Measurements from ENCODE around the gene PRLR. TPM values are rescaled to one million over a fixed set of nuclear protein-coding genes. Genes with fewer than 3 reads are reported as not detected.

The PRLR gene
- total RNA-seq, 1 donor from 2014 or later = 1.6 TPM

GRCh38 chr5:35131723-35132122 lies 98.6 kb downstream of the PRLR start:
- Histone ChIP-seq H3K4me1 (no peaks in the 10 kb centered on the region), H3K27me3 (no peaks in the 10 kb centered on the region), H3K27ac (no peak overlapping the region), H3K9me3 (no peaks in the 10 kb centered on the region), H3K4me3 (no peak overlapping the region), H3K36me3 (no peaks in the 10 kb centered on the region)
- DNase-seq (no peak), ATAC-seq (no peak)
- intact Hi-C loops (cut with DNase I) = no loop called here
- TF ChIP-seq, protein P1, sequence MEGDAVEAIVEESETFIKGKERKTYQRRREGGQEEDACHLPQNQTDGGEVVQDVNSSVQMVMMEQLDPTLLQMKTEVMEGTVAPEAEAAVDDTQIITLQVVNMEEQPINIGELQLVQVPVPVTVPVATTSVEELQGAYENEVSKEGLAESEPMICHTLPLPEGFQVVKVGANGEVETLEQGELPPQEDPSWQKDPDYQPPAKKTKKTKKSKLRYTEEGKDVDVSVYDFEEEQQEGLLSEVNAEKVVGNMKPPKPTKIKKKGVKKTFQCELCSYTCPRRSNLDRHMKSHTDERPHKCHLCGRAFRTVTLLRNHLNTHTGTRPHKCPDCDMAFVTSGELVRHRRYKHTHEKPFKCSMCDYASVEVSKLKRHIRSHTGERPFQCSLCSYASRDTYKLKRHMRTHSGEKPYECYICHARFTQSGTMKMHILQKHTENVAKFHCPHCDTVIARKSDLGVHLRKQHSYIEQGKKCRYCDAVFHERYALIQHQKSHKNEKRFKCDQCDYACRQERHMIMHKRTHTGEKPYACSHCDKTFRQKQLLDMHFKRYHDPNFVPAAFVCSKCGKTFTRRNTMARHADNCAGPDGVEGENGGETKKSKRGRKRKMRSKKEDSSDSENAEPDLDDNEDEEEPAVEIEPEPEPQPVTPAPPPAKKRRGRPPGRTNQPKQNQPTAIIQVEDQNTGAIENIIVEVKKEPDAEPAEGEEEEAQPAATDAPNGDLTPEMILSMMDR (IDR thresholded peaks at IDR 0.05) = no peak

DNA sequence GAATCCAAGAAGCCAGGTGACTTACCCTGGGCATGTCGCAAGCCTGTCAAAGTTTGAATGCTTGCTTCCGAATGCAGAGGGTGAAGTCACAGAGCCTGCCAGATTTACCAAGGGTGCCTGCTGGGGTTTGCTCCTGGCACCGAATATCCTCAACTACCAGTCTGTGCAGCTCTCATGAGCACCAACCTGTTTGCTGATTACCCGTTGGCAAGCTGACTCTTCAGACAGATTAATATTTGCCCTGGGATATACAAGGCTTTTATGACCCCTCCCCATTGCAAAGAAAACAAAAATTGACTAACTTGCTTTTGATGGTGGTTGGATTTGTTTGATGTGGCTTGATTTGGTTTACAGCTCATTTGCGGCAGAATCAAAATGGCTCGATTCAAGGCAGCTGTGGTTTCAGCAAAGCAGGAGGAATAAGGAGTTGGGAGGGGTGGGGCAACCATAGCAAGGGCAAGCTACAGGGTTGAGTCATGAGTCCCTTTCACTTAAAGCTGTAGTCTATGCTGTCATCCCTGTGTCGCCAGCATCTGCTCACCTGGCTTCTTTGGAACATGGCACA lies 100.3 kb downstream of the PRLR start:
- intact Hi-C loops (cut with DNase I) = no loop called here
- no peak overlapping the region for H3K27ac ChIP-seq
- DNase-seq (no peak), ATAC-seq (peak; percentile 77)
- TF ChIP-seq, protein P1 (IDR thresholded peaks at IDR 0.05) = no peak
- H3K4me1 ChIP-seq = no peaks in the 10 kb centered on the region
- H3K9me3 ChIP-seq = no peaks in the 10 kb centered on the region
- no peak overlapping the region for H3K4me3 ChIP-seq
- H3K36me3 ChIP-seq = no peaks in the 10 kb centered on the region
- H3K27me3 ChIP-seq = no peaks in the 10 kb centered on the region

GRCh38 chr5:35129276-35129675 lies 101.0 kb downstream of the PRLR start:
- Histone ChIP-seq H3K27me3 (no peaks in the 10 kb centered on the region), H3K4me1 (no peaks in the 10 kb centered on the region), H3K27ac (no peak overlapping the region), H3K4me3 (no peak overlapping the region), H3K9me3 (no peaks in the 10 kb centered on the region), H3K36me3 (no peaks in the 10 kb centered on the region)
- DNase-seq (no peak), ATAC-seq (no peak)
- TF ChIP-seq, protein P1 (IDR thresholded peaks at IDR 0.05) = no peak
- intact Hi-C loops (cut with DNase I) = no loop called here

DNA sequence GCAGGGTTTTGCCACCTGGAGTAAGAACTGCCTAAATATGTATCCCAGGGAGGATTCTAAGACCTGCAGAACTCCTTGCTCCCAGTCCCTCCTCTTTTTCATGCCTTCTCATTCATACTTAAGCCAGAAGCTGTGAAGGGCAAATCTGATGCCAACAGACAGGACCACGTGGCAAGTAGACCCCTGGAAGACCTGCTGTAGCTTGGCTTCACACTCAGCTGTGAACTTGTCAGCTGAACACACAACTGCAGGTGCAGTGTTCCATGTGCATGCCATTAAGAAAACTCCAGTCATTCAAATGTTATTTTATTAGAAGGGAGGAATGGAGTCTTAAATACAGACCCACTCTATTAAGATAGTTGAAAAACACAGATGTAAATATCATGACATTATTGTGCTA lies 103.3 kb downstream of the PRLR start:
- DNase-seq (no peak), ATAC-seq (no peak)
- H3K27ac ChIP-seq = no peak overlapping the region
- intact Hi-C loops (cut with DNase I) = no loop called here
- no peak overlapping the region for H3K4me3 ChIP-seq
- H3K27me3 ChIP-seq = no peaks in the 10 kb centered on the region
- no peaks in the 10 kb centered on the region for H3K9me3 ChIP-seq
- TF ChIP-seq, protein P1 (IDR thresholded peaks at IDR 0.05) = no peak
- no peaks in the 10 kb centered on the region for H3K36me3 ChIP-seq
- no peaks in the 10 kb centered on the region for H3K4me1 ChIP-seq

GRCh38 chr5:35125746-35126145 lies 104.5 kb downstream of the PRLR start:
- TF ChIP-seq, protein P1 (IDR thresholded peaks at IDR 0.05) = no peak
- intact Hi-C loops (cut with DNase I) = no loop called here
- no peak for ATAC-seq

DNA sequence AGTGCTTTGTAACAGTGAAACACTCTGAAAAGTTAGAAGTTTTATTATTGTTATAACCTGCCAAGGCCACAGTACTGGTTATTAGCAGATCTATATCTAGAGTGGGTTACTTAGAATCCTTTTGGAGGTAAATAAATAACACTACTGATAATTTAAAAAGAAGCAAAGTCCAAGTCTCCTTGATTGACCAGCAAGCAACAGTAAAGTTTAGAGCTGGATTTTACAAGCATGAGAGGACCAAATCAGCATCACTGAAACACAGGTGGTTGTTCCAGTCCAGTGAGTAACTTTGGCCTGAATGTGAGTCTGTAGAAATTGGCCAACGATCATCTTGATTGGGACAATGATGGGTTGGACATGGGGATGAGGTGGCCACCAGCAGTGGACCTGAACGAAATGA lies 105.4 kb downstream of the PRLR start:
- no peak overlapping the region for H3K27ac ChIP-seq
- no peaks in the 10 kb centered on the region for H3K27me3 ChIP-seq
- ATAC-seq = no peak
- H3K9me3 ChIP-seq = no peaks in the 10 kb centered on the region
- H3K36me3 ChIP-seq = no peaks in the 10 kb centered on the region
- TF ChIP-seq, protein P1 (IDR thresholded peaks at IDR 0.05) = no peak
- intact Hi-C loops (cut with DNase I) = no loop called here
- no peaks in the 10 kb centered on the region for H3K4me1 ChIP-seq
- H3K4me3 ChIP-seq = no peak overlapping the region
- no peak for DNase-seq

More at GRCh38 chr5:35125746-35126145, 104.5 kb downstream of the PRLR start:
- Histone ChIP-seq H3K4me1 (no peaks in the 10 kb centered on the region), H3K4me3 (no peak overlapping the region), H3K27ac (no peak overlapping the region), H3K36me3 (no peaks in the 10 kb centered on the region), H3K27me3 (no peaks in the 10 kb centered on the region), H3K9me3 (no peaks in the 10 kb centered on the region)
- DNase-seq = no peak
